Upper lobe of left lung (tissue), 4 donors: ENCODE data around the gene TTC28.

ENCODE experiments used
- POLR2A ChIP-seq, 4 donors: fragments of 450-650 bp; IDR thresholded peaks; one replicate each; pipeline ENCODE4 v1.5.1; 2016 to 2017; ENCODE audit warnings: antibody characterized with exemption in 4 of 4, mild to moderate bottlenecking in 2 of 4
- POLR2AphosphoS5 ChIP-seq, 2 donors: sonication (generic); formaldehyde crosslinking; IDR thresholded peaks; one replicate each; pipeline ENCODE4 v1.5.1; 2017; ENCODE audit warnings: antibody characterized with exemption in 2 of 2
- TF ChIP-seq, protein P1 (sequence below), 6 experiments: fragments of 450-650 bp in 4 of 6; fragments of 200-600 bp in 2 of 6; sonication (generic) in 2 of 6; IDR thresholded peaks; one replicate each; pipeline ENCODE4 v1.5.1; 2016 to 2019; ENCODE audit warnings: antibody characterized with exemption in 6 of 6

DNA sequence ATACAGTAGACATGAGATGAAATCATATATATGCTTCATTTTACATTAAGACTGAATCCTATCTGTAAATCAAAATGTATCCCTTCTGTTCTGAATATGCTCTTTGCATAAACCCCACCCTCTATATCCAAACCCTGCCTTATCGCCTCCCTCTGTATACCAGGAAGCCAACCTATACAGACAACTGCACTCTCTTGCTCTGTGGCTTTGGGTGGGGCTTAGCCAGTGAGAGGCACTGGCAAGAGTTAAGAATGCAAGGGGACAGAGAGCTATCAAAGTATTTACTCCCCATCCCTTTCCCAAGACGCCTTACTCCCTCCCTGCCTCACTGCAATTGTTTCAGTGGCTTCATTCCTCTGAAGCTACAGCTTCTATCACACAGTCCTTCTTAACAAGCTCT, 309.8 kb downstream of the TTC28 start:
- TF ChIP-seq, protein P1, sequence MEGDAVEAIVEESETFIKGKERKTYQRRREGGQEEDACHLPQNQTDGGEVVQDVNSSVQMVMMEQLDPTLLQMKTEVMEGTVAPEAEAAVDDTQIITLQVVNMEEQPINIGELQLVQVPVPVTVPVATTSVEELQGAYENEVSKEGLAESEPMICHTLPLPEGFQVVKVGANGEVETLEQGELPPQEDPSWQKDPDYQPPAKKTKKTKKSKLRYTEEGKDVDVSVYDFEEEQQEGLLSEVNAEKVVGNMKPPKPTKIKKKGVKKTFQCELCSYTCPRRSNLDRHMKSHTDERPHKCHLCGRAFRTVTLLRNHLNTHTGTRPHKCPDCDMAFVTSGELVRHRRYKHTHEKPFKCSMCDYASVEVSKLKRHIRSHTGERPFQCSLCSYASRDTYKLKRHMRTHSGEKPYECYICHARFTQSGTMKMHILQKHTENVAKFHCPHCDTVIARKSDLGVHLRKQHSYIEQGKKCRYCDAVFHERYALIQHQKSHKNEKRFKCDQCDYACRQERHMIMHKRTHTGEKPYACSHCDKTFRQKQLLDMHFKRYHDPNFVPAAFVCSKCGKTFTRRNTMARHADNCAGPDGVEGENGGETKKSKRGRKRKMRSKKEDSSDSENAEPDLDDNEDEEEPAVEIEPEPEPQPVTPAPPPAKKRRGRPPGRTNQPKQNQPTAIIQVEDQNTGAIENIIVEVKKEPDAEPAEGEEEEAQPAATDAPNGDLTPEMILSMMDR (IDR thresholded peaks at IDR 0.05): no peak
- no peak for TF ChIP-seq POLR2AphosphoS5 (IDR thresholded peaks at IDR 0.05)
- TF ChIP-seq POLR2A (IDR thresholded peaks at IDR 0.05): no peak
